ENCODE measurements around the gene TFEC.
"Not testable (repeated sequence)": the region's sequence is repeated elsewhere in the genome, so short reads cannot be mapped to it uniquely, and the experiment has no call there.

Gene TFEC, protein sequence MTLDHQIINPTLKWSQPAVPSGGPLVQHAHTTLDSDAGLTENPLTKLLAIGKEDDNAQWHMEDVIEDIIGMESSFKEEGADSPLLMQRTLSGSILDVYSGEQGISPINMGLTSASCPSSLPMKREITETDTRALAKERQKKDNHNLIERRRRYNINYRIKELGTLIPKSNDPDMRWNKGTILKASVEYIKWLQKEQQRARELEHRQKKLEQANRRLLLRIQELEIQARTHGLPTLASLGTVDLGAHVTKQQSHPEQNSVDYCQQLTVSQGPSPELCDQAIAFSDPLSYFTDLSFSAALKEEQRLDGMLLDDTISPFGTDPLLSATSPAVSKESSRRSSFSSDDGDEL

DNA sequence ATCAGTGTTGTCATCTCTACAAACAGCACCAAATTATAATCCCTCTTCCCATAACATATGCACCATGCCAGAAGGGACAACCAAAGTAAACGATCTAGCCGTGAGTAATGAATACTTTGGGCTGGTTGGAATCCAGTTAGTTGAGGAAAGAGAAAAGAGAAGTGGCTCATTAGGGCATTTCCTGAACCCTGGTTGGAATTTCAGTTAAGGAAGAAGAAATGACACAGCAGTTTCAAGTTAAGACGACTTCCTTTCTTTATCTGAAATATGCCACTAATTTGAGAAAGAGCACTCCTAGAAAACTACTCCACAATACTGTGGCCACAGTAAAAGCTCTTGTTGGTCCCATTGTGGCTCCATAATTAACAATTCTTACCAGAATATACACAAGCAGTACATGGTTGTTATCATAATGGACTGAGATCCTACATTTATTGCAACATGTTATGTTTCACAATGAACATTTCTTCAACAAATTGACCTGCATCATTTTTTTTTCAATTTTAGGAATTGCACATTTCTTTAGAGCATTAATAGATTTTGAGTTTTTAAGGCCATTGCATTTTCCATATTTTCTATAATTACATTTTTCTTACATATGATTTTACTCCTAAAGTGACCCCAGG is at the start of gene TFEC:
Gene TFEC (minus strand): TSS at position 113 of the 626 bp plus-strand sequence. CDS start 46,322 bp downstream, outside the sequence.
- no peaks in the 10 kb centered on the region for H3K36me3 Mint-ChIP-seq (ENCODE audit: low read depth)
- ATAC-seq = no peak
- peaks cover 6% of the 10 kb centered on the region for H3K27me3 Mint-ChIP-seq
- no peaks in the 10 kb centered on the region for H3K9me3 Mint-ChIP-seq
- no peak for DNase-seq
- no peak within 1 kb of the TSS for H3K4me3 Mint-ChIP-seq
- H3K27ac Mint-ChIP-seq = no peak within 1 kb of the TSS
- H3K4me1 Mint-ChIP-seq = no peaks in the 10 kb centered on the region

DNA sequence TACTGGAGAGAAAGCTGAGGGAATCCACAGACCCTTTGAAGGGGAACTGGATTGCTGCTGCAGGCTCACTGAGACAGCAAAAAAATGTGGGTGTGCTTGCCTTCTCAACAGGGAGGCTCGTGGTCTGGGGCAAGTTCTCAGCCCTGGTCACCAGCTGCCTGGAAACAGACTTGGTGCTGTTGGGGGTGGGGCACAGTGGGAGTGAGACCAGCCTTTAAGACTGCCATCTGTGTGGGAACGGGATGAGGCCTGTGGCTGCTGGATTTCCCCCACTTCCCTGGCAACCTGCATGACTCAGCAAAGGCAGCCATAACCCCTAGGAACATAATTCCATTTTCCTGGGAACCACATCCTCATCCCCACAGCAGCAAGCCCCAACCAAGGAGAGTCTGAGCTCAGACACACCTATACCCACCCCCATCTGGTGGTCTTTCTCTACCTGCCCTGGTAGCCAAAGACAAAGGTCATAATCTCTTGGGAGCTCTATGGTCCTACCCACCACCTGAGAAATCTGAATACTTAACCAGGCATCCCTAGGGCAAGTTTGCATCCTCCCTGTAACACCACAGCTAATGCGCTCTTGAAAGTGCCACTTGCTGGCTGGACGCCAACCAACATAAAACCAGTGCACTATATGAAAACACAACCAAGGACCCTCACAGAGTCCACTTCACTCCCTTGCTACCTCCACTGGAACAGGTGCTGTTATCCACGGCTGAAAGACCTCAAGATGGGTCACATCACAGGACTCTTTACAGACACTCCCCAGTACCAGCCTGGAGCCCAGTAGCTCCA is 45.0 kb upstream of the TFEC start:
- Mint-ChIP-seq H3K4me1 (no peaks in the 10 kb centered on the region), H3K4me3 (no peak overlapping the region), H3K27me3 (no peaks in the 10 kb centered on the region), H3K36me3 (ENCODE audit: low read depth) (no peaks in the 10 kb centered on the region), H3K27ac (no peak overlapping the region), H3K9me3 (no peaks in the 10 kb centered on the region)
- no peak for ATAC-seq
- DNase-seq = no peak

GRCh38 chr7:116071629-116072028 is 41.1 kb upstream of the TFEC start:
- no peaks in the 10 kb centered on the region for H3K4me1 Mint-ChIP-seq
- no peaks in the 10 kb centered on the region for H3K9me3 Mint-ChIP-seq
- H3K4me3 Mint-ChIP-seq = no peak overlapping the region
- H3K27ac Mint-ChIP-seq = no peak overlapping the region
- H3K27me3 Mint-ChIP-seq = no peaks in the 10 kb centered on the region
- no peak for DNase-seq
- no peaks in the 10 kb centered on the region for H3K36me3 Mint-ChIP-seq (ENCODE audit: low read depth)
- no peak for ATAC-seq

DNA sequence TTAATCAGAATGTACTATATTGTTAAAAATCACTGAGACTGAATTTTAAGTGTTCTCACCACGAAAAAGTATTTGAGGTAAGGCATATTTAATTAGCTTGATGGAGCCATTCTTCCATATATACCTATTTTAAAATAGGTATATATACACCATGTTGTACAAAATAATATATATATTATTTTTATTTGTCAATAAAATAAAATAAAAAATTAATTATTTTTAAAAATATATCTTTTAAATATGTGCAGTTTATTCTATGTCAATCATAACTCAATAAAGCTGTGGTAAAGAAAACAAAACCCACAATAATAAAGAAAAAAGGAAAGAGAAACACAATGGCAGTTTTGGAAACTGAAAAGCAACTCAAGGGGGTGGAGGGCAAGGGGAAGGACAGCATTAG is 33.6 kb upstream of the TFEC start:
- Mint-ChIP-seq H3K4me3 (no peak overlapping the region), H3K9me3 (no peaks in the 10 kb centered on the region), H3K27me3 (peaks cover 1% of the 10 kb centered on the region), H3K36me3 (ENCODE audit: low read depth) (no peaks in the 10 kb centered on the region), H3K4me1 (no peaks in the 10 kb centered on the region), H3K27ac (no peak overlapping the region)
- DNase-seq (no peak), ATAC-seq (no peak)

- H3K27ac Mint-ChIP-seq = no peak overlapping the region
- H3K27me3 Mint-ChIP-seq = peaks cover 1% of the 10 kb centered on the region
- no peaks in the 10 kb centered on the region for H3K4me1 Mint-ChIP-seq
- DNase-seq = no peak
- ATAC-seq = no peak
- no peak overlapping the region for H3K4me3 Mint-ChIP-seq
- no peaks in the 10 kb centered on the region for H3K9me3 Mint-ChIP-seq
- no peaks in the 10 kb centered on the region for H3K36me3 Mint-ChIP-seq (ENCODE audit: low read depth)
These were observed 32.1 kb upstream of the TFEC start for GRCh38 chr7:116062666-116063065.

DNA sequence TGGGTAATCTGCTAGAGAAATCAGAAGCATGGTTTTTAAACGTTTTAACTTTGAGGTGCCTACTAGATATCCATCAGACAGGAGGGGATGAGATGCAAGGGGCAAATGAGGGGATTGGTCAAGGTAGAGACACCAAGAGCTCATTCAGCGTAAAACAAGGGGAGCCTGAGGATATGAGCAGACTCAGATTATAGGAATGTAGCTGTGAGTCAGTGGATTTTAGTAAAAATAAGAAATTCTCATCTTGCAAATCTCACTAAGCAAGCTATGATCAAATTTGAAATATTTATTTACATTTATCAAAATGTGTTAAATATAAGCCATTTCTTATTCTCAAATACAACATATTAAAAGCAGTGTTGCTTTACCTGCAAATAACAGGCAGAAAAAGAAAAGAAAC is 21.4 kb upstream of the TFEC start:
- DNase-seq (no peak), ATAC-seq (no peak)
- Mint-ChIP-seq H3K27me3 (no peaks in the 10 kb centered on the region), H3K9me3 (peaks cover 5% of the 10 kb centered on the region), H3K4me3 (no peak overlapping the region), H3K36me3 (ENCODE audit: low read depth) (no peaks in the 10 kb centered on the region), H3K4me1 (no peaks in the 10 kb centered on the region), H3K27ac (no peak overlapping the region)

DNA sequence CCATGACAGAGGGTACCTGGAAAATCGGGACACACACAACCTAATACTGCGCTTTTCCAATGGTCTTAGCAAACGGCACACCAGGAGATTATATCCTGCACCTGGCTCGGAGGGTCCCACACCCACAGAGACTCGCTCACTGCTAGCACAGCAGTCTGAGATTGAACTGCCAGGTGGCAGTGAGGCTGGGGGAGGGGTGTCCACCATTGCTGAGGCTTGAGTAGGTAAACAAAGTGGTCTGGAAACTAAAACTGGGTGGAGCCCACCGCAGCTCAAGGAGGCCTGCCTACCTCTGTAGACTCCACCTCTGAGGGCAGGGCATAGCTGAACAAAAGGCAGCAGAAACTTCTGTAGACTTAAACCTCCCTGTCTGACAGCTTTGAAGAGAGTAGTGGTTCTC is 16.7 kb upstream of the TFEC start:
- not testable (repeated sequence) for H3K27me3 Mint-ChIP-seq; H3K4me3 Mint-ChIP-seq; H3K27ac Mint-ChIP-seq; H3K36me3 Mint-ChIP-seq (ENCODE audit: low read depth); ATAC-seq; H3K4me1 Mint-ChIP-seq; H3K9me3 Mint-ChIP-seq; DNase-seq

DNA sequence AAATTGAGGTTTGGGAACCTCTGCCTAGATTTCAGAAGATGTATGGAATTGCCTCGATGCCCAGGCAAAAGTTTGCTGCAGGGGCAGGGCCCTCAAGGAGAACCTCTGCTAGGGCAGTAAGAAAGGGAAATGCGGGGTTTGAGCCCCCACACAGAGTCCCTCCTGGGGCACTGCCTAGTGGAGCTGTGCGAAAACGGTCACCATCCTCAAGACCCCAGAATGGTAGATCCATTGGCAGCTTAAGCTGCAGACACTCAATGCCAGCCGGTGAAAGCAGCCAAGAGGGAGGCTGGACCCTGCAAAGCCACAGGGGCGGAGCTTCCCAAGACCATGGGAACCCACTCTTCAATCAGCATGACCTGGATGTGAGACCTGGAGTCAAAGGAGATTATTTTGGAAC is 15.0 kb upstream of the TFEC start:
- no peaks in the 10 kb centered on the region for H3K36me3 Mint-ChIP-seq (ENCODE audit: low read depth)

DNA sequence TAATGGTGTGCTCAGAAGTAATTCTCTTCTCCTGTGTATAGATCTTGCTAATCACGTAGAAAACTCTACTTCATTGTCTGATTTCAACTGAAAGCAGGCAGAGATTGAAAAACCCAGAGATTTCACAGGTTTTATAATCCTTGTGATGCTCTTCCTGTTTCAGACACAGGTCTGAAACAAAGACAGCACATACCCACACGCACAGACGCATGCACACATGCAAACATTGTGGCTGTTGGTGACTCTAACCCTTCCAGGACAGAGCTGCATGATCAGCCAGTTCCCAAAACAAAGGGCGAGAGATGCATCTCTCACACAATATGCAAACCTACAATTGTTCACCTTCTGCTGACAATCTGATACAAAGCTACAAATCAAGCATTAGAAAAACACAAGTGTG is 11.1 kb upstream of the TFEC start:
- Mint-ChIP-seq H3K4me3 (no peak overlapping the region), H3K27ac (no peak overlapping the region), H3K27me3 (no peaks in the 10 kb centered on the region), H3K36me3 (ENCODE audit: low read depth) (no peaks in the 10 kb centered on the region), H3K9me3 (no peaks in the 10 kb centered on the region), H3K4me1 (no peaks in the 10 kb centered on the region)
- DNase-seq (no peak), ATAC-seq (no peak)

More for the DNA sequence above, 15.0 kb upstream of the TFEC start:
- no peak overlapping the region for H3K4me3 Mint-ChIP-seq
- H3K27ac Mint-ChIP-seq = no peak overlapping the region
- ATAC-seq (no peak), DNase-seq (no peak)
- no peaks in the 10 kb centered on the region for H3K27me3 Mint-ChIP-seq
- no peaks in the 10 kb centered on the region for H3K4me1 Mint-ChIP-seq
- peaks cover 5% of the 10 kb centered on the region for H3K9me3 Mint-ChIP-seq

GRCh38 chr7:116037401-116037800 is 6.8 kb upstream of the TFEC start:
- DNase-seq (no peak), ATAC-seq (no peak)
- Mint-ChIP-seq H3K36me3 (ENCODE audit: low read depth) (no peaks in the 10 kb centered on the region), H3K4me3 (no peak overlapping the region), H3K27ac (no peak overlapping the region), H3K9me3 (no peaks in the 10 kb centered on the region), H3K27me3 (no peaks in the 10 kb centered on the region), H3K4me1 (no peaks in the 10 kb centered on the region)

- Mint-ChIP-seq H3K27me3 (no peaks in the 10 kb centered on the region), H3K27ac (no peak overlapping the region), H3K36me3 (ENCODE audit: low read depth) (no peaks in the 10 kb centered on the region), H3K4me3 (no peak overlapping the region), H3K4me1 (no peaks in the 10 kb centered on the region), H3K9me3 (no peaks in the 10 kb centered on the region)
- ATAC-seq (no peak), DNase-seq (no peak)
These were observed 3.8 kb upstream of the TFEC start for GRCh38 chr7:116034411-116034810.

DNA sequence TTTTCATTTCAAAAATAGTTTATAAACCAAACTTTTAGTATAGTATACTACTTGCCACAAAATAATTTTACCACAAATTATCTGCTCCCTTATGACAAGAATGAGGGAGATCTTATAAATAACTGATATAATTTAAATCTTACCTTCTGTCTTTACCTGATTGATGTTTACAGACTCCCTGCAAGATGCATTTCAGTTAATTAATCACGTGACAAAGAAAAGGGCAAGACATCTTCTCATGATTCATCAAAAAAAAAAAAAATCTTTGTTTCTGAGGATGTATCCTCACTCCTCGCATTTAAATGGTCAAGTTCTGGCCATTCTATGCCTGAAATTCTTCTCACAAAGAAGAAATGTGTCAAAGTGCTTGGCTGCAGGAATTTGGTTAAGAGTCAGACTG is 2.3 kb upstream of the TFEC start:
- ATAC-seq (no peak), DNase-seq (no peak)
- no peaks in the 10 kb centered on the region for H3K36me3 Mint-ChIP-seq (ENCODE audit: low read depth)
- H3K27me3 Mint-ChIP-seq = peaks cover 4% of the 10 kb centered on the region
- no peak overlapping the region for H3K27ac Mint-ChIP-seq
- H3K9me3 Mint-ChIP-seq = no peaks in the 10 kb centered on the region
- H3K4me1 Mint-ChIP-seq = no peaks in the 10 kb centered on the region
- no peak overlapping the region for H3K4me3 Mint-ChIP-seq

GRCh38 chr7:116028787-116029186 is 1.8 kb downstream of the TFEC start:
- DNase-seq (no peak), ATAC-seq (no peak)
- H3K4me3 Mint-ChIP-seq = no peak overlapping the region
- no peaks in the 10 kb centered on the region for H3K9me3 Mint-ChIP-seq
- no peaks in the 10 kb centered on the region for H3K36me3 Mint-ChIP-seq (ENCODE audit: low read depth)
- H3K4me1 Mint-ChIP-seq = no peaks in the 10 kb centered on the region
- H3K27ac Mint-ChIP-seq = no peak overlapping the region
- peaks cover 6% of the 10 kb centered on the region for H3K27me3 Mint-ChIP-seq

- DNase-seq = no peak
- no peak for ATAC-seq
- Mint-ChIP-seq H3K27me3 (peaks cover 6% of the 10 kb centered on the region), H3K9me3 (no peaks in the 10 kb centered on the region), H3K4me3 (no peak overlapping the region), H3K36me3 (ENCODE audit: low read depth) (no peaks in the 10 kb centered on the region), H3K27ac (no peak overlapping the region), H3K4me1 (no peaks in the 10 kb centered on the region)
These were observed 2.8 kb downstream of the TFEC start for GRCh38 chr7:116027786-116028185.

Measured in activated naive CD8-positive, alpha-beta T cell treated with anti-CD3 and anti-CD28 coated beads, Interleukin-2, amount 50 U/mL, for 24 hours (primary cell).